Omental fat pad (tissue), 4 donors: ENCODE data around the gene ECEL1. TPM values are rescaled to one million over a fixed set of nuclear protein-coding genes. Genes with fewer than 3 reads are reported as not detected.

ENCODE experiments used
- ATAC-seq: fragments of 150-250 bp; one replicate; pipeline ENCODE4 v1.9.1; 2016; ENCODE audit warnings: mild to moderate bottlenecking, moderate library complexity; ENCODE audit not compliant: low FRiP score
- DNase-seq: peaks from one replicate; pipeline ENCODE4 v3.0.0-alpha.2; 2019; ENCODE audit warnings: low spot score
- total RNA-seq, 4 donors: library from RNA; depleted of rRNA; stranded (reverse); fragments of >200 nt; gene quantifications; one replicate each; pipeline ENCODE4 v1.1.0, GENCODE V29; 2016
- TF ChIP-seq, protein P1 (sequence below), 3 donors: fragments of 450-650 bp; IDR thresholded peaks; one replicate each; pipeline ENCODE4 v1.5.1; 2016 to 2017; ENCODE audit warnings: antibody characterized with exemption in 3 of 3, mild to moderate bottlenecking in 3 of 3, moderate library complexity in 2 of 3

Gene ECEL1
- total RNA-seq, 4 donors from 2014 or later: 0.19 to 1.1 (median 1.0) TPM; not detected in 1

DNA sequence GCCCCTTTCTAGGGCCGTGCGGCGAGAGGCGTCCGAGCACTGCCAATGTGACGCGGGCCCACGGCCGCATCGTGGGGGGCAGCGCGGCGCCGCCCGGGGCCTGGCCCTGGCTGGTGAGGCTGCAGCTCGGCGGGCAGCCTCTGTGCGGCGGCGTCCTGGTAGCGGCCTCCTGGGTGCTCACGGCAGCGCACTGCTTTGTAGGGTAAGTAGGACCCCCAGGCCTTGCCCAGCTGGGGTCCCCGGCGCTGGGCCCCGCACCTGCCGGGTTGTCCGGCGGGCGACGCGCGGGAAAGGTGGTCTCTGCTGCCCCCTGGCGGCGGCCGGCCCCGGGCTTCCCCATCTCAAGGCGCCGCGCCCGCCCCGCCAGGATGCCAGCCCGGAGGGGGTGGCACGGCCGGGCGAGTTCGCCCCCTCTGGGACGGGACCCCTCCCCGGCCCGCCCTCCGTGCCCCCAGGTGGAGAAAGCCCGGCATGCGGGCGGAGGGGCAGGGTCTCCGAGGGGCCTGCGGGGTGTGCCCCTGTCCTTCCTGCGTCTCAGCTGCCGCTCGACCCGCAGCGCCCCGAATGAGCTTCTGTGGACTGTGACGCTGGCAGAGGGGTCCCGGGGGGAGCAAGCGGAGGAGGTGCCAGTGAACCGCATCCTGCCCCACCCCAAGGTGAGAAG lies 34.5 kb upstream of the ECEL1 start:
- ATAC-seq: peak; percentile 46
- DNase-seq: peak; percentile 41
- TF ChIP-seq, protein P1, sequence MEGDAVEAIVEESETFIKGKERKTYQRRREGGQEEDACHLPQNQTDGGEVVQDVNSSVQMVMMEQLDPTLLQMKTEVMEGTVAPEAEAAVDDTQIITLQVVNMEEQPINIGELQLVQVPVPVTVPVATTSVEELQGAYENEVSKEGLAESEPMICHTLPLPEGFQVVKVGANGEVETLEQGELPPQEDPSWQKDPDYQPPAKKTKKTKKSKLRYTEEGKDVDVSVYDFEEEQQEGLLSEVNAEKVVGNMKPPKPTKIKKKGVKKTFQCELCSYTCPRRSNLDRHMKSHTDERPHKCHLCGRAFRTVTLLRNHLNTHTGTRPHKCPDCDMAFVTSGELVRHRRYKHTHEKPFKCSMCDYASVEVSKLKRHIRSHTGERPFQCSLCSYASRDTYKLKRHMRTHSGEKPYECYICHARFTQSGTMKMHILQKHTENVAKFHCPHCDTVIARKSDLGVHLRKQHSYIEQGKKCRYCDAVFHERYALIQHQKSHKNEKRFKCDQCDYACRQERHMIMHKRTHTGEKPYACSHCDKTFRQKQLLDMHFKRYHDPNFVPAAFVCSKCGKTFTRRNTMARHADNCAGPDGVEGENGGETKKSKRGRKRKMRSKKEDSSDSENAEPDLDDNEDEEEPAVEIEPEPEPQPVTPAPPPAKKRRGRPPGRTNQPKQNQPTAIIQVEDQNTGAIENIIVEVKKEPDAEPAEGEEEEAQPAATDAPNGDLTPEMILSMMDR (IDR thresholded peaks at IDR 0.05): peak in 1 of 3 donors; percentile 80

DNA sequence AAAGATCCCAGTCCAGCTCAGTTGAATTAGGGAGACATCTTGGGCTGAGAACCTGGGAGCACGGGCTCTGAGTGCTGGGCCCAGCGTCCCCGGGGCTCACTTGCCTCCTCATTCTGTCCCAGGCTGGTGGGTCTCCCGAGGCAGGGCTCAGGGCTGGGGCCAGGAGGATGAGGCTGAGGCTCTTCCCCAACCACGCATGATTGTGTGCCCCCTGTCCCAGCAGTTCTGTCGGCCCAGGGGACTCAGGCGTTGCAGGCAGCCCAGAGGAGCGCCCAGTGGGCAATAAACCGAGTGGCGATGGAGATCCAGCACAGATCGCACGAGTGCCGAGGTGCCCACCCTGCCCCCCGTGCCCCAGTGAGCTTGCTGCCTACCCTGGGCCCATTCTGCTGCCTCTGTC lies 33.5 kb upstream of the ECEL1 start:
- TF ChIP-seq, protein P1 (IDR thresholded peaks at IDR 0.05): no peak
- ATAC-seq: no peak
- DNase-seq: no peak

DNA sequence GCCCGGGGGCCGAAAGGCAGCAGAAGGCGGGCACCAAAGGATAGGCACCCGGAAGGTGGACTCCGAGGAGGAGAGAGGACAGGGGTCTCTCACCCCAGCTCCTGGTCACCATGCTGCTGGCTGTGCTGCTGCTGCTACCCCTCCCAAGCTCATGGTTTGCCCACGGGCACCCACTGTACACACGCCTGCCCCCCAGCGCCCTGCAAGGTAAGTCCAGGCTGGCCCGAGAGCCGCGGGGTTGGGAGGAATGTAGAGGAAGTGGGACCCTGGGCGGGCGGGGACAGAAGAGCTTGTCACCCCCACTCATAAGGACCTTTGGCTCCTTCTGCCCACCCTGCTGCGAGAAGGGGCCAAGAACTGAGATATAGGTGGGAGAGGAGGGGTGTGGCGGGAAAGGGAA lies 32.9 kb upstream of the ECEL1 start:
- TF ChIP-seq, protein P1 (IDR thresholded peaks at IDR 0.05): no peak
- DNase-seq (no peak), ATAC-seq (no peak)

DNA sequence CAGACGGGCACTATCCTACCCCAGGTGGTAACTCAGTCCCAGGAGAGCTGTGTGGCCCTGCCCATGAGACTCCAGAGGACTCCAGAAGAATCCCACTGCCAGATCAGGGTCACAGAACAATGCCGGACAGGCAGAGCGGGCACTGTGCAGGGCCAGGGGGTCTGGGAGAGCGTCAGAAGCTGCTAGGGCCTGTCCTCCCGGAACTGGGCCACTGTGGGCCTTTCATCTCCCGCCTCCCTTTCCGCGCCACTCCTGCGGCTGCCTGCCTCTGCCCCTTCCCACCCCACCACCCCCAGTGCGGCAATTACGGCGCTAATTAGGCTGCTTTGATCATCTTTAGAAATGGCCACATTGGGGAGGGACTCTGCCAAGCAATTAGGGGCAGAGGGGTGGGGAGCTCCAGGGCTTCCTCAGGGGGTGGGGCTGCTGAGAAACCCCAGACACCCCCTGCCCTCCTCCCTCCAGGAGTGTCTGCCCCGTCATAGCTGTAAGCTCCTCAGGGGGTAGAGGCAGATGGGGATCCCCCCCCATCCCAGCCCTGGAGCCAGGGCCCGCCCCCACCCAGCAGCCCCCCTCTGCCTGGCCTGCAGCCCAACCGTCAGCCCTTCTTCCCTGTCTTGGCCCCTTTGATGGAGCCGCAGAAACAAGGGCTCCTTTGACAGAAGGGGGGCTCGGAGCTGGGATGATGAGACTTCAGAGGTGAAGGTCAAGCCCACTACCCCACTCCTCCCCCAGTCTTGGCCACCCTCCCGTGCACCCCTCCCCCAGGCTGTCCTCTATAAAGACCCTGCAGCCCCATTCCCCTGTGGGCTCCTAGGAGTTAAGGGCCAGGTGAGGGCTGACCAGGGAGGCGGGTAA lies 32.2 kb upstream of the ECEL1 start, which contains the start of gene PRSS56:
Gene PRSS56, plus strand, starts transcription at position 808 of the 858 bp plus-strand sequence. CDS start 211 bp downstream, outside the sequence.
- ATAC-seq: no peak
- no peak for DNase-seq
- TF ChIP-seq, protein P1 (IDR thresholded peaks at IDR 0.05): no peak

DNA sequence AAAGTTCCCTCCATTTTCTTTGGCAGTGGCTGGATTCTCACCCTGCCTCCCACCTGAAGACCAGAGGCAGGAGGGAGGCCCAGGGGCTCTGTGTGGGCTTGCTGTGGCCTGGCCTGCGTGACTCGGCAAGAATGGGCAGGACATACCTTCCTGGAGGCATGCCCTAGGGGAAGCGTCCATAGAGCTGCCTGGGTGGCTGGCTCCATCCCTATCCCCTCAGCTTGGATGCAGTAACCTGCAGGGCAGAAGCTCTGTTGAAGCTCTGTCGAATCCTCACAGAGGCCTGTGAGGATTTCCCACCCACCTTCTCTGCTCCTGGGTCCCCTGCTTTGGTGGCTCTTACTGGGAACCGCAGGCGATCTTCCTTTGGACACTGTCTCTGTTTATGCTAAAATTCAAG lies 31.2 kb upstream of the ECEL1 start:
- ATAC-seq (no peak), DNase-seq (no peak)
- TF ChIP-seq, protein P1 (IDR thresholded peaks at IDR 0.05): no peak

DNA sequence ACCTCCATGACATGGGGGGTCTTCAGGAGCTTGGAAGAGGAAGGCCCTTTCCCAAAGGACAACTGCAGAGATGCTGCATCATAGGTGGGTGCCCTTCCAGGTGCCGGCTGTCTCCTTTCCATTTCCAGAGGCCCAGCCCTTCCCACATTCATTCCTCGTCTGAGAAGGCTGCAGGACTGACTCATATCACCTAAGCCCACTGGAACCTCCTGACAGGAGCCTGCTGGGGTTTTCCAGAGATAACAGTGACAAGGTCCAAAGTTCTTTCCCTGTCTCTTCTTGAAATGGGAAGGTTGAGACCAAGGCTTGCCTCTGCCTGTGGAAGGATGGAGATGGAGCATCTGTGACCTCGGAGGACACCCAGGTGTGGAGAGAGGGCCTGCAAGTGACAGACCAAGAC lies 28.9 kb upstream of the ECEL1 start:
- no peak for ATAC-seq
- TF ChIP-seq, protein P1 (IDR thresholded peaks at IDR 0.05): no peak

More for the DNA sequence above, 28.9 kb upstream of the ECEL1 start:
- DNase-seq: no peak
